GM19099 (cell line): ENCODE results near the gene MLF1.

Experiments used
- POLR2A ChIP-seq: IDR thresholded peaks from 3 replicates; pipeline ENCODE4 v1.6.1; 2011; ENCODE audit warnings: low read depth; ENCODE audit not compliant: insufficient read length; ENCODE audit errors: extremely low read depth

Gene MLF1

DNA sequence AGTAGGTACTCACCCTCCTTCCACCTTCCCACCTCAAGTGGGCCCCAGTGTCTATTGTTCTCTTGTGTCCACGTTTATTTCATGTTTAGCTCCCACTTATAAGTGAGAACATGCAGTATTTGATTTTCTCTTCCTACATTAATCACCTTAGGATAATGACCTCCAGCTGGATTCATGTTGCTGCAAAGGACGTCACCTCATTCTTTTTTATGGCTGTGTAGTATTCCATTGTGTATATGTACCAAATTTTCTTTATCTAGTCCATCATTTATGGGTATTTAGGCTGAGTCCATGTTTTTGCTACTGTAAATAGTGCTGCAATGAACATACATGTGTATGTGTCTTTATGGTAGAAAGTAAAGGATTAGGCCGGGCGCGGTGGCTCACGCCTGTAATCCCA, 5.9 kb upstream of the MLF1 start:
- no peak for TF ChIP-seq POLR2A

DNA sequence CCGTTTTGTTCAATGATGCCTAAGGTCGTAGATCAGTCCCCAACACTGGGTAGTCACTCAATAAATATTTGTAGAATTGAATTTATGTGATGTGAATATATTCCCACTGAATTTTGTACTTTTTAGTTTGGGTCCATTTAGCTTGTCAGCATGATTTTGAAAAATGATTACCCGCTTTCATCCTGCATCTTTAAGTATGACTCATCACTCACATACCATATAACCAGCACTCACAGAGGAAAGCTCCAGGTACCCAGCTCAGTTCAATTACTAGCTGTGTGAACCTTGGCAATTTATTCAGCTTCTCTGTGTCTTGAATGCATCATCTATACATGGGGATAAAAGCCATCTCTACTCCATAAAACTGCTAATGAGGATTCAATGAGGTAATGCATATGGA, 2.2 kb upstream of the MLF1 start:
- TF ChIP-seq POLR2A, result no peak

DNA sequence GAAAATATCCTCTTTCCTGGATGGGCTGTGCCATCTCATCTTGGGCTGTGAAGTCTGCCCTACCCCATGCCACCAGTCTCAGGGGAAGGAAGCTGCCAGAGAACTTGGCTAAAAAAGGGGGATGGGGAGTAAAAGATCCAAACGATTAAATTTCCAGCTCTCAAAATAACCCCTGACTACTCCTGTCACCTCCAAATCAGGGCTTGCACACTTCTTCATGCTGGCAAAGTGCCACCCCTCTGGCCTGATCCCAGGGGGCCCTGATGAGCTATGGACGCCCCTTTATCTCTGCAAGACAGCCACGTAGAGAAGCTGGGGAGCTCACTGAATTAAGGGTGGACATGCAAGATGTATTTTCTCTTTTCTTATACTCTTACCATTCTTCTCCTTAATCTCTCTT, 1.2 kb upstream of the MLF1 start:
- no peak for TF ChIP-seq POLR2A

DNA sequence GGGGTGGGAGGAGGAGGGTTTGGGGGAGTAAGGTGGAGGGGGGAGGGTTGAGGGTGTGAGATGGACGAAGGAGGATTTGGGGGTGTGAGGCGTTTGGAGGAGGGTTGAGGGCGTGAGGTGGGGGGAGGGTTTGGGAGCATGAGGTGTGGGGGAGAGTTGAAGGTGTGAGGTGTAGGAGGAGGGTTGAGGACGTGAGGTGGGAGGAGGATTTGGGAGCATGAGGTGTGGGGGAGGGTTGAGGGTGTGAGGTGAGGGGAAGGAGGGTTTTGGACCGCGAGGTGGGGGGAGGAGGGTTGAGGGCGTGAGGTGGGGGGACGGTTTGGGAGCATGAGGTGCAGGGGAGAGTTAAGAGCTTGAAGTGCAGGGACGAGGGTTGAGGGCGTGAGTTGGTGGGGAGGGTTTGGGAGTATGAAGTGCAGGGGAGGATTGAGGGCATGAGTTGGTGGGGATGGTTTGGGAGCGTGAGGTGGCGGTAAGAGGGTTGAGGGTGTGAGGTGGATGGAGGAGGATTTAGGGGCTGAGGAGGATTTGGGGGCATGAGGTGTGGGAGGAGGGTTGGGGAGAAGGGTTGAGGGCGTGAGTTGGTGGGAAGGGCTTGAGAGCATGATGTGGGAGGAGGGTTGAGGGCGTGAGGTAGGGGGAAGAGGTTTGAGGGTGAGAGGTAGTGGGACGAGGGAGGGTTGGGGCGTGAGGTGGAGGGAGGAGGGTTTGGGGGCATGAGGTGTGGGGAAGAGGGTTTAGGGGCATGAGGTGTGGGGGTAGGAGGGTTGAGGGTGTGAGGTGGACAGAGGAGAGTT, 1.2 kb downstream of the MLF1 start:
- TF ChIP-seq POLR2A, result no peak

DNA sequence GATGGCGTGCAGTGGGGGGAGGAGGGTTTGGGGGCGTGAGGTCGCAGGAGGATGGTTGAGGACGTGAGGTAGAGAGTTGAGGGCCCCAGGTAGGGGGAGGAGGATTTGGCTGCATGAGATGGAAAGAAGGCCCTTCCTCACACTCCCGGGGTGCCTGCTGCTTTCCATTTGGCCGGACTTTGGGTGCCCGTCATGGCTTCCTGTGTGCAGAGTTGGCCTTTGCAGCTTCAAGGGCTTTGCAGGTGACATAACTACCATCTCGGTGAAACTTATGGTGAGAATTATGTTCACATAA, 1.7 kb downstream of the MLF1 start:
- TF ChIP-seq POLR2A, result no peak

DNA sequence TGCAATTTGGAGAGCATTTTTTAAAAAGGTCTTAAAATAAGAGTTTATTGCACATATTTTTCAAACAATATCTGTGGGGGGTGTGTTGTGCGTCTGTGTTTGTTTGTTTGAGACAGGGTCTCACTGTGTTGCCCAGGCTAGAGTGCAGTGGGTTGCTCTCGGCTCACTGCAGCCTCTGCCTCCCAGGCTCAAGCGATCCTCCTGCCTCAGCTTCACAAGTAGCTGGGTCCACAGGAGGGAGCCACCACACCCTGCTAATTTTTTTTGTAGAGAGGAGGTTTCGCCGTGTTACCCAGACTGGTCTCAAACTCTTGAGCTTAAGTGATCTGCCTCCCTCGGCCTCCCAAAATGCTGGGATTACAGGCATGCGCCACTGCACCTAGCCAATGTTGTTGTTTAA, 2.7 kb downstream of the MLF1 start:
- no peak for TF ChIP-seq POLR2A

DNA sequence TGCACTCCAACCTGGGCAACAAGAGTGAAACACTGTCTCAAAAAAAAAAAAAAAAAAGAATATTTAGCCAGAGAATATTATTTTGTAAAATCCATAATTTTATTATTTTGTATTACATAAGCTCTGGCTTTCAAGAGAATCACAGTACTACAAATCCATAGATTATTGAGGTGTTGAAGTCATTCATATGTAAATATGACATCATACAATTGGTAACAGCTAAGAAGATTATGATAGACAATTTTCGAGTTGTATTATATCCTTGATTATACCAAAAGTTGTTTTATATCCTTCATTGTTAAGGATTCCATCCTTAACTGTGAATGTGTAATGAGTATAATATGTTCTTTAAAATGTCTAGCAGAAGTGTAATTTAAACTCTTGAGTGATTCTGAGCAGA, 3.7 kb downstream of the MLF1 start:
- TF ChIP-seq POLR2A, result no peak

DNA sequence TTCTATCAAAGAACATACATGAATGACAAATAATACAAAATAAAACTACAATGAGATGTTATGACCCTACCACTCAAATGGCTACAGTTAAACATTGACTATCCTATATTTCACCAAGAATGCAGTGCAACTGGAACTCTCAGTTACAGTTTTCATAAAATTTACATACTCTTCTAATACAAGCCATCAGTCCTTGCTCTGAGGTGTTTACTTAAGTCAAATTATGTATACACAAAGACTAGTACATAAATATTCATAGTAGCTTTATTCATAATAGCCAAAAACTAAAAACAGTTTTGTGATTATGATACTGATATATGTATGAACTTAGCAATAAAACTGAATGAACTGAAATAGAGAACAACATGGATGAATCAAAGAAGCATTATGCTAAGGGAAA, 19.2 kb downstream of the MLF1 start:
- no peak for TF ChIP-seq POLR2A

DNA sequence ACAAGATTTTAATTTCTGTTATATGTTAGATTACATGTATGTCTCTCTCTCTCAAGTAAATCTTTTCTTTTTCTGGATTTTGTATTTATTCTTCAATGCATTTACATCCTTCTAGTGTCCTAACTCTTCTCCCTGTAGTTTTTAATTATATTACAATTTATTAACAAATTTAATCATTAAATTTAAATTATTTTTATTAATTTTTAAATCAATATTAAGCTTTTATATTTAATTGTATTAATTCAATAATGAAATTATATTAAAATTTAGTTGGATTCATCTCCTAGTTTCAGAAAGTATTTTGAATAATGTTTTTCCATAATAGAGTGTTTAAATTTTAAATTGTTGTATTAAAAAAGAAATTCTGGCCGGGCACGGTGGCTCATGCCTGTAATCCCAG, 29.8 kb downstream of the MLF1 start:
- no peak for TF ChIP-seq POLR2A

DNA sequence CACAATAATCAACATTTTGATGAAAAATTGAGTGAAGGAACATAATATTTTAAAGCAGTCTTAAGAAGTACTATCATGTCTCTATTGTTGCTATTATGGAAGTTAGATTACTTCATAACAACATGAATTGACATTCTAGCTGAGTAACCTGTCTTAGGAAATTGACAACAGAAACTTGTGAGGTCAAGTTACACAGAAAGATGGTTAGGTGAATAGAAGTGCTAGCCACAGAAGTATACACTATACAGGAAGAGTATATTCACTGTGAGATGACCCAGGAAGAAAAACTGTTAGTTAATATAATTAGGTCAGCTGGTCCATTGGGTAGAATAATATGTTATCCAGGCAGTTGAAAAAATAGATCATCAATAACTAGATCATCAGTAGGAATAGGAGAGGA, 31.2 kb downstream of the MLF1 start:
- no peak for TF ChIP-seq POLR2A

DNA sequence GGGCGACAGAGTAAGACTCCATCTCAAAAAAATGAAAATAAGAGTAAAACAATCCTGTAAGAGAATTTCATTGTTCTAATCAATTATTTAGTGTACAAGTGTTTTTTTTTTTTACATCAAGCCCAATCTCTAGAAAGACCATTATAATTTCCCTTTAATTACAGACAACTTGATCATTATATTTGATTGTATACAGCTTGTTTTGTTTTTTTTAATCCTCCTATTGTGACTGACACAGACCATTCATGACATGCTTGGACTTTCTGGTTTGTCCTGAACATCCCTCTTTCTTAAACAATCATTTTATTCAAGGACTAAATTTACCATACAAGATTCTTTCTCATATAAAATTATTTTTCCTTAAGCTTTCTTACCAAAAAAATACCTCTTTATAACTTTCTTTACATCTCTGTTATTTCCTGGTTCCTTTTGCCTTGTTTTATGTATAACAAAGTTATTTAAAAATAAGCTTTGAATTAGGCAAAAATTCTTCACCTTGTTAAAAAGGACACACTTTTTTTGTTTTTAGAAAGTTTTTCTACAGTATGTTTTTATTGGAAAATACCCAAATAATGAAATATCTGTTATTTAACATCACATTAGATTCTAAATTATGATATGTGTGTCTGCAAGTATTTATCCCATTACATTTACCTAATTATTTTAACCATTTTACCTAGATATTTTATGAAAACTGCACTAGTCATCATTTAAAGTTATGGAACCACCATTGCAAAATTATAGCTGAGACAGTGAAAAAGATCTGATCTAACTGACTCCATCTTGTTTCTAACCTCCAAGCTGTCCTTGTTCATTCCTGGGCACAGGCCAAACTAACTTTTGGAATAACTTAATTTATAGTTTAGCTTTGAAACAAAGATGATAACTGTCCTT, 47.2 kb downstream of the MLF1 start:
- TF ChIP-seq POLR2A, result no peak

DNA sequence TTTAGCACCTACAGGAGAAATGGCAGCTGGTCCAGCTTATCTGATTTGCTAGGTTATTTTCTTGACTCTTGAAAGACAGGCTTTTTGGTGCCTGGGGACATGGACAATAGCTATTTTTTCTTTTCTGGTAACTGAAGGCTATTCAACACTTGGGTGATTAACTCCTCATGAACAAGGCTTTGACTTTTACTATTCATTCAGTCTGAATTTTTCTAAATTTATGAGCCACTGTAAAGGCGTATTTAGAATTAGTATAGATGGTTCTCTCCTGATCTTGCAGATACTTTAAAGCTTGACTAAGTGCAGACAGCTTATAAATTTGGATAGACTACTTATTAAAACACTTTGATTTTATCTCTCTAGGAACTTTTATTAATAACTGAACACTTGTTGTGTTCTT, 54.9 kb downstream of the MLF1 start:
- no peak for TF ChIP-seq POLR2A

DNA sequence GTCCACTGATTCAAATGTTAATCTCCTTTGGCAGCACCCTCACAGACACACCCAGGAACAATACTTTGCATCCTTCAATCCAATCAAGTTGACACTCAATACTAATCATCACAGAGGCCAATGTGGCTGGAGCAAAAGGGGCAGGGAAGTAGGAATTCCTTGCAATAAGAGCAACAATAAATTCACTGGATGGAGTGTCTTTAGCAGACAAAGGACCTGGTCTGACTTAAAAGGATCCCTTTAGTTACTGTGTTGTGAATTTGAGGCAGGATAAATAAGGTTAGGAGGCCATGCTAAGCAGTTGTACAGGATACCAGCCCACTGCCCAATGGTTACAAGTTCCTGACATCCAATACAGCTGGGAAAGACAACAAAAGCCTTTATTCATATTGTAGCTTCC, 61.0 kb downstream of the MLF1 start:
- no peak for TF ChIP-seq POLR2A

DNA sequence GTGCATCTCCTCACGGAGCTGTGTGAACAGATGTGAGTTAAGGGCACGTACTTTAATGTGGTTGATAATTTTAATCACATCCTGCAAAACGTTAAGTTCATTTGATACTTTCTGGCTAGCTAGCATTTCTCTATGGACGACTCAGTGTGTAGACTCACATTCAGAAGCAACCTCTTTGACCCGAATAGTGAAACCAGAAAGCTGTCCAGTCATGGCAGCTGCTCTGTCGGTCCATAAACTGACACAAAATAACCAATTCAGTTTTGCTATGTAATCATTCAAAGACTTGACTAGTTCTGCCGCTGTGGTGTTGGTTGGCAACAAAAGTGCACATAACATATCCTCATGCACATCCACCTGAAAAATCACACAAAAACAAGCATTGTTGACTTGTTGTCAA, 69.7 kb downstream of the MLF1 start:
- no peak for TF ChIP-seq POLR2A

DNA sequence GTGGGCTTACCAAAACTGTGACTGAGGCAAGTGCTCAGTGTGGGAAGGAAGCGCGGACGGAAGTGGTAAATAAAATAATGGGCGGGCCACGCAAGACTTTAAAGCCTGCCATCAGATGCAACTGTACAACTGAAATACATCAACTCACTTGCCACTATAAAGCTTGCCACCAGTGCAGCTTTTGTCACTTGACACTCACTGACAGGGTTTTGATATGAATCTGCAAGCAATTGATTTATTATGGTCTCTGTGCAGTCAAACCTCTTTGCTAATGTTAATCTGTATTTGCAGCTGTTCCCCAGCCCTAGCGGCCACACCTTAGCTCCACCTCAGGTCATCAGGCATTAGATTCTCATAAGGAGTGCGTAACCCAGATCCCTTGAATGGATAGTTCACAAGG, 71.0 kb downstream of the MLF1 start:
- TF ChIP-seq POLR2A, result no peak

DNA sequence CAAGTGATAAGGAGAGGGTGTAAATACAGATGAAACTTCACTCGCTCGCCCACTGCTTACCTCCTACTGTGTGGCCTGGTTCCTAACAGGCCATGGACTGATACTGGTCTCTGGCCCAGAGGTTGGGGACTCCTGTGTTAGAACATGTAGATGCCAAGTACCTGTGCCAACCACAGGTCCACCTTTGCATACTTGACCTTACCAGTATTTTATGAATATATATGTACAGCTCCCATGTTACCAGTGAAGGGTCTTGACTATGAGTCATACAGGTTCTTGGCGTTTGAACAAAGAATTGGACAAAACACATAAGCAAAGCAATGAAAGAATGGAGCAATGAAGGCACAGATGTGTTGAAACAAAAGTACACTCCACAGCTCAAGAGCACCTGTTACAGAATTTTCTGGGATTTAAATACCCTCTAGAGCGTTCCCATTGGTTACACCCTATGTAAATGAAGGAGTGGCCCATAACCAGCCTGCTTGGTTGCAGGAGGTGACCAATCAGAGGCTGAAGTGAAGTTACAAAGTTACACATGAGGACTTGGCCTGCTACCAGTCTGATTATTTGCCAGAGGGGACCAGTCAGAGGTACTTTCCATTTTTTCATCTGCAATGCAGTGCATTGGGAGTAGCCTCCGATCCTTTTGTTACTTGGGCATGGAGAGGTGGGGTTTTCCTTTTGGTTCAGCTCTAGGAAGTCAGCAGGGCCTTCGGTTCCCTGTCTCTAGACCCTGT, 71.6 kb downstream of the MLF1 start:
- TF ChIP-seq POLR2A, result no peak
